SU-DHL-6 (cell line): ENCODE results near the gene SLC7A6OS.

Source experiments
- EZH2phosphoT487 ChIP-seq: fragments of 200-600 bp; sonication (generic), shearing (Covaris generic); conservative IDR thresholded peaks from 2 replicates; pipeline ENCODE4 v1.6.1; 2018; ENCODE audit warnings: mild to moderate bottlenecking, antibody characterized with exemption, low read length, moderate library complexity, mixed read lengths
- TF ChIP-seq, protein P1 (sequence below): fragments of 200-600 bp; sonication (generic); IDR thresholded peaks from one replicate; pipeline ENCODE4 v1.5.1; 2017; ENCODE audit warnings: antibody characterized with exemption, mild to moderate bottlenecking, low read length, moderate library complexity; ENCODE audit not compliant: insufficient read depth, poor library complexity, severe bottlenecking

- TF ChIP-seq, protein P1, sequence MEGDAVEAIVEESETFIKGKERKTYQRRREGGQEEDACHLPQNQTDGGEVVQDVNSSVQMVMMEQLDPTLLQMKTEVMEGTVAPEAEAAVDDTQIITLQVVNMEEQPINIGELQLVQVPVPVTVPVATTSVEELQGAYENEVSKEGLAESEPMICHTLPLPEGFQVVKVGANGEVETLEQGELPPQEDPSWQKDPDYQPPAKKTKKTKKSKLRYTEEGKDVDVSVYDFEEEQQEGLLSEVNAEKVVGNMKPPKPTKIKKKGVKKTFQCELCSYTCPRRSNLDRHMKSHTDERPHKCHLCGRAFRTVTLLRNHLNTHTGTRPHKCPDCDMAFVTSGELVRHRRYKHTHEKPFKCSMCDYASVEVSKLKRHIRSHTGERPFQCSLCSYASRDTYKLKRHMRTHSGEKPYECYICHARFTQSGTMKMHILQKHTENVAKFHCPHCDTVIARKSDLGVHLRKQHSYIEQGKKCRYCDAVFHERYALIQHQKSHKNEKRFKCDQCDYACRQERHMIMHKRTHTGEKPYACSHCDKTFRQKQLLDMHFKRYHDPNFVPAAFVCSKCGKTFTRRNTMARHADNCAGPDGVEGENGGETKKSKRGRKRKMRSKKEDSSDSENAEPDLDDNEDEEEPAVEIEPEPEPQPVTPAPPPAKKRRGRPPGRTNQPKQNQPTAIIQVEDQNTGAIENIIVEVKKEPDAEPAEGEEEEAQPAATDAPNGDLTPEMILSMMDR, result no peak
- TF ChIP-seq EZH2phosphoT487, result no peak
Observed at GRCh38 chr16:68273459-68273858, 37.3 kb downstream of the SLC7A6OS start.
